ENCODE results near the gene CUBN. TPM values are rescaled to one million over a fixed set of nuclear protein-coding genes. Genes with fewer than 3 reads are reported as not detected.

The CUBN gene
- total RNA-seq, 1 experiment from 2014 or later: 0.80 TPM

DNA sequence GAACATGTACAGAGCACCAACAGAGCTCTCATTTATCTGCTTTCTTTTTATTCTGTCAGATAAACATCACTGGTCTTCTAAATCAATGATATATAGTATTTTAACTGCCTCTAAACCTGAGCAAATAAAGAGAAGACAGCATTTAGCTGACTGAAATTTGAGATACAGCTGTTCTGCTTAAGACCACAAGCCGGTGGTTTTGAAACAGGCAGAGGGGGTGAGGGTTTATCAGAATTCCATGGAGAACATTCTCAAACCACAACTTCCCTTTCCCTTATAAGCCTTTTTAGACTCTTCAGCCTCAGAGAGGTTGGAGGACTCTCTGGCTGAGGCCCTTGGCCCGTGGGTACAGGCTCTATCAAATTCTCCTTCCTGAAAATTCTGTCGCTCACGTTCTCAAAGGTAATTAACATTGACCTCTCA is 225.0 kb downstream of the CUBN start:
- Histone ChIP-seq H2AFZ (ENCODE audit: low read length) (no peak overlapping the region), H3K9ac (ENCODE audit: low read length) (no peak overlapping the region), H3K27ac (ENCODE audit: low read length) (no peak overlapping the region), H3K79me2 (ENCODE audit: low read length) (no peaks in the 10 kb centered on the region), H3K4me1 (ENCODE audit: insufficient read depth, low read length) (no peaks in the 10 kb centered on the region), H3K4me2 (ENCODE audit: low read length) (no peak overlapping the region), H3K36me3 (ENCODE audit: low read depth, low read length) (no peaks in the 10 kb centered on the region), H3K9me2 (replicated peaks; ENCODE audit: low read length) (no peaks in the 10 kb centered on the region), H3F3A (ENCODE audit: low read length, unreplicated experiment) (no peaks in the 10 kb centered on the region), H3K9me3 (ENCODE audit: low read length) (no peaks in the 10 kb centered on the region), H4K20me1 (ENCODE audit: low read length) (no peaks in the 10 kb centered on the region), H3K4me3 (ENCODE audit: low read length) (no peak overlapping the region), H3K27me3 (ENCODE audit: low read length) (no peaks in the 10 kb centered on the region)
- no peak for DNase-seq
- TF ChIP-seq, protein P1, sequence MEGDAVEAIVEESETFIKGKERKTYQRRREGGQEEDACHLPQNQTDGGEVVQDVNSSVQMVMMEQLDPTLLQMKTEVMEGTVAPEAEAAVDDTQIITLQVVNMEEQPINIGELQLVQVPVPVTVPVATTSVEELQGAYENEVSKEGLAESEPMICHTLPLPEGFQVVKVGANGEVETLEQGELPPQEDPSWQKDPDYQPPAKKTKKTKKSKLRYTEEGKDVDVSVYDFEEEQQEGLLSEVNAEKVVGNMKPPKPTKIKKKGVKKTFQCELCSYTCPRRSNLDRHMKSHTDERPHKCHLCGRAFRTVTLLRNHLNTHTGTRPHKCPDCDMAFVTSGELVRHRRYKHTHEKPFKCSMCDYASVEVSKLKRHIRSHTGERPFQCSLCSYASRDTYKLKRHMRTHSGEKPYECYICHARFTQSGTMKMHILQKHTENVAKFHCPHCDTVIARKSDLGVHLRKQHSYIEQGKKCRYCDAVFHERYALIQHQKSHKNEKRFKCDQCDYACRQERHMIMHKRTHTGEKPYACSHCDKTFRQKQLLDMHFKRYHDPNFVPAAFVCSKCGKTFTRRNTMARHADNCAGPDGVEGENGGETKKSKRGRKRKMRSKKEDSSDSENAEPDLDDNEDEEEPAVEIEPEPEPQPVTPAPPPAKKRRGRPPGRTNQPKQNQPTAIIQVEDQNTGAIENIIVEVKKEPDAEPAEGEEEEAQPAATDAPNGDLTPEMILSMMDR (conservative IDR thresholded peaks at IDR 0.05; ENCODE audit: low read depth, low read length): no peak
- no peak for TF ChIP-seq EZH2 (IDR thresholded peaks at IDR 0.05; ENCODE audit: low read length, unreplicated experiment)
- no peak for TF ChIP-seq EZH2phosphoT487 (IDR thresholded peaks at IDR 0.05; ENCODE audit: borderline replicate concordance, low read length)
- CTCF ChIA-PET: no interaction called here
- POLR2A ChIA-PET (ENCODE audit: unreplicated experiment): no interaction called here
- intact Hi-C loops (cut with micrococcal nuclease): no loop called here
- ATAC-seq: no peak
- BruUV-seq (replicated peaks): no TSS peak

DNA sequence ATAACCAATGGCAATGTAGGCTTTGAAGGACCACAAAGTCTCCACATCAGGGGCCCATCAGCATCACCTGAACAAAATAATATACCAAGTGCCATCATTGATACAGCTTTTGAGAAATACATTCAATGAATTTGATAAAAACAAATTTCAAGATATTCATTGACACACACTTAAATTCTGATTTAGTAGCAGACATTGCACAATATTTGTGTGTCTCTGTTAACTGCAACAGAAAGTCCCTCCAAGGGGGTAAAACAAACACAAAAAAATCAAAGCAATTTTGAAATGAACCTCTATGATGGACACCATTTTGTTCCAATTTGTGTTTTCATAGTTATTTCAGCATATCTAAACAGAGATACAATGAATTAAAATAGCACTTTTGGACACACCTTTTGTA is 225.6 kb downstream of the CUBN start:
- no TSS peak for BruUV-seq (replicated peaks)
- Histone ChIP-seq H3F3A (ENCODE audit: low read length, unreplicated experiment) (no peaks in the 10 kb centered on the region), H3K9me3 (ENCODE audit: low read length) (no peaks in the 10 kb centered on the region), H4K20me1 (ENCODE audit: low read length) (no peaks in the 10 kb centered on the region), H3K27ac (ENCODE audit: low read length) (no peak overlapping the region), H3K27me3 (ENCODE audit: low read length) (no peaks in the 10 kb centered on the region), H3K36me3 (ENCODE audit: low read depth, low read length) (no peaks in the 10 kb centered on the region), H3K4me1 (ENCODE audit: insufficient read depth, low read length) (no peaks in the 10 kb centered on the region), H3K4me2 (ENCODE audit: low read length) (no peak overlapping the region), H3K9me2 (replicated peaks; ENCODE audit: low read length) (no peaks in the 10 kb centered on the region), H2AFZ (ENCODE audit: low read length) (no peak overlapping the region), H3K4me3 (ENCODE audit: low read length) (no peak overlapping the region), H3K79me2 (ENCODE audit: low read length) (no peaks in the 10 kb centered on the region), H3K9ac (ENCODE audit: low read length) (no peak overlapping the region)
- intact Hi-C loops (cut with micrococcal nuclease): no loop called here
- DNase-seq (no peak), ATAC-seq (no peak)
- ChIA-PET POLR2A (ENCODE audit: unreplicated experiment) (no interaction called here), CTCF (no interaction called here)
- no peak for TF ChIP-seq EZH2 (IDR thresholded peaks at IDR 0.05; ENCODE audit: low read length, unreplicated experiment)
- TF ChIP-seq, protein P1 (conservative IDR thresholded peaks at IDR 0.05; ENCODE audit: low read depth, low read length): no peak
- TF ChIP-seq EZH2phosphoT487 (IDR thresholded peaks at IDR 0.05; ENCODE audit: borderline replicate concordance, low read length): no peak

DNA sequence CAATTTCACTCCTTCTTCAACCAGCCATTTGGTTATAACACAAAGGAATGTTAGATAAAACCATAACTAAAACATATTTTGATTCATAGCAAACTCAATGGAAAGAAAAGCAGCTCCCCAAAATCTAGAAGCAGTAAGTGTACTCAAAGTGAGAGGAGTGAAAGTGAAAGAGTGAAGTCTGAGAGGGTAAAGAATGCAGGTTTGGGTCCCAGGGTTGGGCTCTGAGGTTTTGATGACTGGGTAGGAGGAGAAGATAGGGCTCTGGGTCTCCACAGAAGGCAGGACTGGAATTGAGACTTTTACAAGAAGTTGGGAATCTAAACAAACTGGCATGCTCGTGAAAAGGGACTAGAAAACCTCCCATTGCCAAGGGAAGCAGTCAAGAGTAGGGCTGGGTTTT is 227.0 kb downstream of the CUBN start:
- no peak for DNase-seq
- no peaks in the 10 kb centered on the region for H4K20me1 ChIP-seq (ENCODE audit: low read length)
- no peak overlapping the region for H3K27ac ChIP-seq (ENCODE audit: low read length)
- H3K4me3 ChIP-seq (ENCODE audit: low read length): no peak overlapping the region
- ATAC-seq: no peak
- POLR2A ChIA-PET (ENCODE audit: unreplicated experiment): no interaction called here
- no TSS peak for BruUV-seq (replicated peaks)
- H3K27me3 ChIP-seq (ENCODE audit: low read length): no peaks in the 10 kb centered on the region
- no peak overlapping the region for H3K4me2 ChIP-seq (ENCODE audit: low read length)
- CTCF ChIA-PET: no interaction called here
- H3K36me3 ChIP-seq (ENCODE audit: low read depth, low read length): no peaks in the 10 kb centered on the region
- H3K9ac ChIP-seq (ENCODE audit: low read length): no peak overlapping the region
- H3K9me2 ChIP-seq (replicated peaks; ENCODE audit: low read length): no peaks in the 10 kb centered on the region
- intact Hi-C loops (cut with micrococcal nuclease): no loop called here
- TF ChIP-seq EZH2phosphoT487 (IDR thresholded peaks at IDR 0.05; ENCODE audit: borderline replicate concordance, low read length): no peak
- TF ChIP-seq EZH2 (IDR thresholded peaks at IDR 0.05; ENCODE audit: low read length, unreplicated experiment): no peak
- TF ChIP-seq, protein P1 (conservative IDR thresholded peaks at IDR 0.05; ENCODE audit: low read depth, low read length): no peak
- no peaks in the 10 kb centered on the region for H3F3A ChIP-seq (ENCODE audit: low read length, unreplicated experiment)
- no peaks in the 10 kb centered on the region for H3K9me3 ChIP-seq (ENCODE audit: low read length)
- H3K79me2 ChIP-seq (ENCODE audit: low read length): no peaks in the 10 kb centered on the region
- no peak overlapping the region for H2AFZ ChIP-seq (ENCODE audit: low read length)
- no peaks in the 10 kb centered on the region for H3K4me1 ChIP-seq (ENCODE audit: insufficient read depth, low read length)
